Measurements from ENCODE around the gene SEC16A.

The SEC16A gene

DNA sequence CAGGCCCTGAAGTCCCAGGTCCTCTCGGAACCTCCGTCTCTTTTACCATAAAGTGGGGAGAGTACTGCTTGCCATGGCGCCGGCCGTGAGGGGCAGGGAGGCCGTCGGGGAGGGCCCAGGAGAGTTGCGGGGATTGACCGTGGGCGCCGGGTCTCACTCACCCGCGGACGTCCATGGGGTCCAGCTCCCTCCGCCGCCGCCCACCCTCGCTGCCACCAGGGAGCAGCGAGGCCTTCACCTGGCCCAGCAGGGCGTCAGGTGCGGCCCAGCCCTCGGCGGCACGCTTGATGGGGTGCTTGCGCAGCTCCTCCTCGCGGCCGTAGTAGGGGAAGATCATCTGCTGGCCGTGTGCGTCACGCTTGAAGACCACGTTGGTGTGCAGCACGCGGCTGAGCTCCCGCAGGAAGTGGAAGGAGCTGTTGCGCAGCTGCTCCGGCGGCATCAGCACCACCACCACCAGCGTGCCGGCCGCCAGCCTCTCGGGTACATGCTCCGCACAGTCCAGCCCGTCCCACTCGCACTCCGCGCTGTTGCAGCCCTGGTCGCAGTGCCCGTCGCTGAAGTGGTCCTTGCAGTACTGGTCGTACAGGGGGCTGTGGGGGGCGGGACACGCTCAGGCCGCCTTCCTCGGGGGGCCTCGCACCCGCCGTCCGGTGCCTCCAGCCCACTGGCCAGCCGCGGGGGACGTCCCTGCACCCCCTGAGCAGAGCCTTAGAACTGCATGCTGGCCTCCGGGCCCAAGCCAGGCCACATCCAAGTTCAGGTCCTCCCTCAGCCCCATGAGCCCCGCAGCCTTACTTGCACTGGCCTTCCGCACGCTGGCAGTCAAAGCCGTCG is 21.9 kb upstream of the SEC16A start:
- DNase-seq: no peak

DNA sequence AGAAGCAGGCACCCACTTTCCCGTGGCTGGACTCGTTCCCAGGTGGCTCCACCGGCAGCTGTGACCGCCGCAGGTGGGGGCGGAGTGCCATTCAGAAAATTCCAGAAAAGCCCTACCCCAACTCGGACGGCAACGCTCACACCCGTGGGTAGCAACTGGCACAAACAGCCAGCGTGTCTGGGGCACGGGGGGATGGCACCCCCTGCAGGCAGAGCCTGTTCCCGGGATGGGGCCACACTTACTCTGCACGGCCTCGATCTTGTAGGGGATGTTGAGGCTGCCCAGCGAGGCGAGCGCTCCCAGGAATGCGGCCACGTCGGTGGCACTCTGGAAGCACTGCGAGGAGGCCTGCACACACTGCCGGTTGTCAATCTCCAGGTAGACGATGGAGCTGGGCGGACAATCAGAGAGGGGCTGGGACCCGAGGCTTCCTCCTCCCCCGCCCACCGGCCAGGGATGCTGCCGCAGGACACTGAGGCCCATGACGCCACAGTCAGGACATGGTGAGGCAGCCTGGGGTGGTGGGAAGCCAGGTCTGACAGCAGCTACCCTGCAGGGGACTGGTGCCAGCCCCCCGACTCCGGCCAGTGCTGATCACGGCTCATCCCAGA is 20.2 kb upstream of the SEC16A start:
- no peak for DNase-seq

DNA sequence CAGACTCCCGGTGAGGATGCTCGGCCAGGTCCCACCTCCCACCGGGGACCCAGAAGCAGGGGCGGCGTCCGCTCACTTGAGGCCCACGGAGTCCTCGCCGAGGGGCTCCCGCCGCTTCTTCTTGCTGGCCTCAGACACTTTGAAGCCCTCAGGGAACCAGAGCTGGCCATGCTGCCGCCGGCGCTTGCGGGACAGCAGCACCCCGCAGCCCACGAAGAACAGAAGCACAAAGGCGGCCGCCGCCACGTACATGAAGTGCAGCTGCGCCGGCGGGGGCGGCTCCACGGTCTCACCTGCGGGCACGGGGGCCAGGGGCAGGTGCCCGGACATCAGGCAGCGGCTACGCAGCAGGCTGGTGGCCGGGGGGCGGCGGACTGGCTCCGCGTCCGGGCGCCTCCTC is 19.4 kb upstream of the SEC16A start:
- no peak for DNase-seq

DNA sequence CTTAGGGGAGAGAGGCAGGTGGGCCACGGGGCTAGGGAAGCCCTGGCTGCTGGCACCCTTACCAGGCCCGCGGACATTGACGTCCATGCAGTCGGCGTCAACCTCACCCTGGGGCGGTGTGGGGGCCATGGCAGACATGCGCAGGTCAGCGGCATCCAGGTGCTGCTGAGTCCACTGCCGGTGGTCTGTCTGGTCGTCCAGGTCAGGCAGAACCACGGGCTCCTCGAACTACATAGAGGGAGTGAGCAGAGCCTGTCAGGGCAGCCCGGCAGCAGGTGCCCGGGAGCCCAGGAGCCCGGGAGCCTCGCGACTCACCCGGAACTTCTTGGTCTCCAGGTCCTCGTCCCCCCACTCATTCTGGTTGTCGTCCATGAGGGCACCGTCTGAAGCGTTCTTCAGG is 18.8 kb upstream of the SEC16A start:
- DNase-seq: no peak

DNA sequence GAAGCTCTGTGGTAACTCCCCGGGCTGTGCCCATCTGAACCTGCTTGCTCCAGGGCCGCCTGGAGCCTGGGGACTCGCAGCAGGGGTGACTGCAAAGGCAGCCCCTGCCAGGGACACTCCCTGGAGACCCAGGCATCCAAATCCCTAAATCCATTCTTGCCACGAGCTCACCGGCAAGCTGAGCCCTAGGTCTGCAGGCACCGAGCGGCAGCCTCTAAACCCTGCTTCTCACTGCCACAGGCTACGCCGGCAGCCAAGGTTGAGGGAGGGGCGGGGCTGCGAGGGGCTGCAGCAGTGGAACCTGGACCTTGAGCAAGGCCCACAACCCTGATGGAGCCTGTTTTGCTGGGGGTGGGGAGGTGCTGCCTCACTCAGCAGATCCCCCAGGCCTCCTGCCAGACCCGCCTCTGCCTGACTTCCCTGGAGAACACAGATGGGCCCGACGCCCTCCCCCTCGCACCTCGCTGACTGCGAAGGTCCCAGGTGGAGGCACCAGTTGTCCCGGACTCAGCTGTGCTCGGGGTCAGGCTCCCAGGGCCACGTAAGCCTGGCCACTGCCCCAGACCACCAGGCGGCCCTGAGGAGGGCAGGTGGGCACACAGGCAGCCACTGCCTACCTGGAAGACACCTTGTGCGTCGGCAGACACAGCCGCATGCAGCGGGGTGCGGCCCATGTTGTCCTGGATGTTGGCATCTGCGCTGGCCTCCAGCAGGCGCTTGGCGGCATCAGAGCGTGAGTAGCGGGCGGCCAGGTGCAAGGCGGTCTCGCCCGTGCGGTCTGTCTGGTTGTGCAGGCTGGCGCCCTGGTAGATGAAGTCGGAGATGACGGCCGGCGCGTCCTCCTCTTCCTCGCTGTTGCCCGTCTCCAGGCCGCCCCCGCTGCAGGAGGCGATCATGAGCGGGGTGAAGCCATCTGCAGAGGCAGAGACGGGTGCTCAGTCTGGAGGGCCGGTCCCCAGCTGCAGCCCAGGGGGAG is 17.4 kb upstream of the SEC16A start:
- DNase-seq: no peak

DNA sequence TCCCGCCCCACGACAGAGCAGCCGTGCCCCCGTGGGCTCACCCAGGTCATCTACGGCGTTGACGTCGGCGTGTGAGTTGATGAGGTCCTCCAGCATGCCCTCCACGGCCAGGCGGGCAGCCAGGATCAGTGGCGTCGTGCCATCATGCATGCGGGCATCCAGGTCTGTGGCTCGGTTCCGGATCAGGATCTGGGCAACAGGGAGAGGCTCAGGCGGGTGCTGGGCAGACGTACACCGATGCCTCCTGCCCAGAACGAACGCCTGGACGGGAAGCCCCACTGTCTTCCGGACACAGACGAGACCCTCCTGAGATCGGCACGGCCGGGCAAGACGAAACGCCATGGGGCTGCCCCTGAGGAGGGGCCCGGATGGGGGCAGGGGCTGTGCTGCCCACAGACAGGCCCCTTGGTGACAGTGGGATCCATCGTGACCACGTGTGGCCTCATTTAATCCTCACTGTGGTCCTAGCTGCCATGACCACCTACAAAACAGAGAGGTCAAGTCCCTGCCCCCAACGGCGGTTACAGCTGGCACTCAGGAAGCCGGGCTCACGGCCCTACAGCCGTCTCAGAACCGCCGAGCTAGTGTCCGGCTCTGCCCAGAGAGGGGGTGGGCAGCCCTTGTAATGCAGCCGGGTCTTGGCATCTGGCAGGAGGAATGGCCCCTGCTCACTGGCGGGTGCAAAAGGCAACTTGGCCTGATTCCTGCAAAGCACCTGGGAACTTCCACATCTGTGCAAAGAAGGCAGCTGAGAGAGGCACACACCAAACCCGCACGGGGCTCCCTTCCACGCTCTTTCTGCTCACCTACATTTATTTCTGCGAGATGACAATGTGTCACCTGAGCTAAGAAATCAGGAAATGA is 16.5 kb upstream of the SEC16A start:
- no peak for DNase-seq

DNA sequence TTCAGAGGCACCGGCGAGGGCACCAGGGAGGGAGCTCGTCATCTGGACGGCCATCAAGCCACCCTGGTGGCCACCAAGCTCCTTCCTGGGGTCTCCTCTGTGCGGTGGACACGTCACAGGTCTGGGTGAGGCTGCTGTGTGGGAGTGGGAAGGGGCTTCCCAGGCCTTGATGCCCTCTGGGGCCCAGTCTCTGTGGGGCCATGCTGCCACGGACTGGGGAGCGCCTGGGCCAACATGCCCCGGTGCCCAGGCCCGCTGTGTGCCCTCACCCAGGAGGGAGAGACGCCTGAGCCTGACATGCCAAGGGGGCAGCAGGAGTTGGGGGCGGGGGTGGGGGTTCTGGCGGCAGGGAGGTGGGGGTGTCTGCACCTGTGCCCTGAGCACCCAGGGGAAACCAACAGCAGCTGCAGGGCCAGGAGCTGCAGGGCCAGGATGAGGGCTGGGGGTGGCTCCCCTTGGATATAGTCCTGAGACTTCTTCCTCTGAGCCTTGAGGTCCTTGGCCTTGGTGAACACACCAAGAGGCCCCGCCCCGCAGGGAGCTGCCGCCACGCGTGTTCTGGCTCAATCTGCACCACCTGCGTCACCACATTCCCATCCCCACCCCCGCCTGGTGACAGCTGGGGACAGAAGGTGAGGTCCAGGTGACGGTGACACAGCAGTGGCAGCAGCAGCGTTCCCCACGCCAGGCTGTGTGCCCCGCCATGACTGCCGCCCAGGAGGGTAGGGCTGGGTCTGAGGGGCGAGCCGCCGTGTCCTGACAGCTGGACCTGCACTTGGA is 15.3 kb upstream of the SEC16A start:
- no peak for DNase-seq

DNA sequence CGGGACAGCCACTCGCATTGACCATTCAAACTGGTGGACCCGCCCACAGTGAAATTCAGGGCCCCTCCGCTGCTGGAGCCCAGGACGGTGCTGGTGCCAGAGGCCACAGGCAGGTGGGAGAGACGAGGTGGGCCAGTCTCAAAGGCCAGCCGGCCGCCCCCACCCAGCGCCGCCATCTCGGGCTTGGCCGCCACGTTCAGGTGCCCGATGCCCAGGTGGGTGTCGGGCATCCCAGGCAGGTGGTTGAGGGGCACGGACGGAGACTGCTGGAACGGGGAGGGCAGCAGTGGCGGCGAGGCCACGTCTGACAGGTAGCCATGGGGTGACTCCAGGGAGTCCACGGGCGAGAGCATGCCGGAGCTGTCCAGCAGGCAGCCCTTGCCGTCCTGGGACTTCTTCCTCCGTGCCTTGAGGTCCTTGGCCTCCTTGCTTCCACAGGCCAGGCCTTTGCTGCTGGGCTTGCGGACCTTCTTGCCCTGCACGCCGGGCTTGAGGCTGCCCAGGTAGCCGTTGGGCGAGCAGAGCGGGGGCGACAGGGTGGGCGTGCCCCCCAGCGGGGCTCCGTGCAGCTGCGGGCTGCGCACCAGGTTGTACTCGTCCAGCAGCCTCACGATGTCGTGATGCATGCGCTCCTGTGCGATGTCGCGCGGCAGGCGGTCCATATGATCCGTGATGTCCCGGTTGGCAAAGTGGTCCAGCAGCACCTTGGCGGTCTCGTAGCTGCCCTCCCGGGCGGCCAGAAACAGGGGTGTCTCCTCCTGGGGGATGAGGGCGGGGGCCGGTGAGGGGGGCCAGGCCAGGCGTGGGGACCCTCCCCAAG is 14.2 kb upstream of the SEC16A start:
- no peak for DNase-seq

DNA sequence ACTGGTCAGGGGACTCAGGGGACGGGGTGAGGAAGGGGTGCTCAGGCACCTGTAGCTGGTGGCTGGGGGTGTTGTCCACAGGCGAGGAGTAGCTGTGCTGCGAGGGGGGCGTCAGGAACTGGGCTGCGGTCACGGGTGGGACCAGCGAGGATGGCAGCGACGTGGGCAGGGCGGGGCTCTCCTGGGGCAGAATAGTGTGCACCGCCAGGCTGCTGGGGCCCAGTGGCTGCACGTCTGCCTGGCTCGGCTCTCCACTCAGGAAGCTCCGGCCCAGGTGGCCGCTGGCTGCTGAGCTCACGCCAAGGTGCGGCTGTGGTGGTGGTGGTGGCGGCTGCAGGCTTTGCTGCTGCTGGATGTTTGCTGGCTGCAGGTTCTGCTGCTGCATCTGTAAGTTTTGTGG is 13.3 kb upstream of the SEC16A start:
- DNase-seq: no peak

DNA sequence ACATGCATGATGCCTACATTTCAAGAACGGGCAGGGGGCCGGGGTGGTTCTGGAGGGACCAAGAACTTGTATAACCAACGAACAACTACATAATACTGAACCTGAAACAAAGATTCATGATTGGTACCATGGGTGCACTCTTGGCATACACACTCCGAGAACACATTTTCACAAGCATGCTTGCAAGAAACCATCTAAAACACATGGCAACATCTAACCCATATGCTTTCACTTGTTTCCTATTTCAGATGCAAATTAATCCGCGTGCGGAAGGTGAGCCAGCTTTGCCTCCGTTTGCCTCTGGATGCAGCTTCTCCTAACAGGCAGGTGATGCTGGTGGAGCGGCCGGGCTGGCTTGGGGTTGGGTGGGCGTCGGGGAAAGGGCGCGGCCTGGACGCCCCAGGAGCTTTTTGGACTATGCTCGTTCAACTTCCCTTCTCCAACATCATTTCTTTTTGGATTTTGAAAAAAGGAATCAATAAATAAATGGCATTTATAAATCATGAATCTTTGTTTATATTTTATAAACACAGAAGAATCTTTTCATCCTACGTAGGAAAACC is 12.5 kb upstream of the SEC16A start:
- DNase-seq: no peak

DNA sequence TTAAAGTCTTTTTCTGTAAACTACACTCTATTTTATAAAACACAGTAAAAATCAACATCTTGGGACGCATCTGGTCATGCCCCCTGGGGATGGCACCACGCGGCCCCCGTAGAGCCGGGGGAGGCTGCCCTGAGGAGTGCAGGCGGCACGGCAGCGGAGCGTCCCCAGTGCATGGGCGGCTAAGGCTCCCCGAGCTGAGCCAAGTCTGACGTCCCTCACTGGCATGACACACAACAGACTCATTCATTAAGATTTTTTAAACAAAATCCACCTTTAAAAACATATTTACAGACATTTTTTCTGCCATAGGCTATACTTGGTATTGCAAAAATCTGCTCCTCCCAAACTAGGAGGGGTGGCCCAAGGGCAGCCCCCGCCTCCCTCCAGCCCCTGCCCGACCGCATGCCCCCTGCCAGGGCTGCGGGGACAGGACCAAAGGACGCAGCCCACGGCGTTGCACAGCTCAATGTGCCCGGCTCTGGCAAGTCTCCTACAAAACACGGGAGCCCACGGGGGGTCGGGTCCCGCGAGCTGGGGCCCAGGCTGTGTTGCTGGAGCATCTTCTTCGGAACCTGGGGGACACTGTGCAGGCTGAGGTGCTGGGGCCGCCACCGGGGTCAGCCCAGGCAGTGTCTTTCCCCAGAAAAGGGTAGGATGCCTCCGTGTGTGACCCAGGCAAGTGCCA is 11.8 kb upstream of the SEC16A start:
- no peak for DNase-seq

DNA sequence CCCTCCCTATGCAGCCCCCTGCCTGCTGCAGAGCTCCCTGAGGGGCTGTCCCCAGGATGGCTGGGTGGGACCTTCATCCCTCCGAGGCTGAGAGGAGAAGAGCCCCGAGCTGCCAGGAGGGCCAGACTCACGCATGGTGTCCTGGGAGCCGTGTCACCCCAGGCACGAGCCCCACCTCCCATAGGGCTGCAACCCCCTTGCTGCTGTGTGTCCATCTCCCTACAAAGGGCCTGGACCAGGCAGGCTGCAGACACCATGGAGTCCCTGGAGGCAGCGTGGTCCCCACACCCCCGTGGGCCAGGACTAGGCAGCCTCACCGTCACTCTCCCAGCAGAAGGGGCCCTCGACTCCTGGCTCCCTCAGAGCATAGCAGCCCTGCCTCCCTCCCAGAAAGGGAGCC is 11.2 kb upstream of the SEC16A start:
- no peak for DNase-seq

DNA sequence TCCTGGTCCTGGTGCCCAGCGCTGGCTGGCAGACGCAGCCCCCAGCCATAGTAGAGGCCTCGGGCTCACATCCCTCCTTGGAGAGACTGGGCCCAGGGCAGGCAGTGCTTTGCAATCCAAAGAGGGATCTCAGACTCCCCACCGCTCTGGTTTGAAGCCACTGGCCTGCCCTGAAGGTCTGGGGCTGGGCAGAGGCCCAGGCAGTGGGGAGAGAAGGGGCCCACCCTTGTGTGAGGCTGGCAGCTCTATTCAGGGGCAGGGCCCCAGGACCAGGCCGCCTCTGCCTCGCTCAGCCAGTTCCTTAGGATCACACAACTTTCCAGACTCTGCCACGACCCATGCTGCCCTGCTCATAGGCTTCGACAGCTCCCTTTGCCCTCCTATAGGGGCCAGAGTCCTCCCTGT is 10.7 kb upstream of the SEC16A start:
- DNase-seq: no peak

DNA sequence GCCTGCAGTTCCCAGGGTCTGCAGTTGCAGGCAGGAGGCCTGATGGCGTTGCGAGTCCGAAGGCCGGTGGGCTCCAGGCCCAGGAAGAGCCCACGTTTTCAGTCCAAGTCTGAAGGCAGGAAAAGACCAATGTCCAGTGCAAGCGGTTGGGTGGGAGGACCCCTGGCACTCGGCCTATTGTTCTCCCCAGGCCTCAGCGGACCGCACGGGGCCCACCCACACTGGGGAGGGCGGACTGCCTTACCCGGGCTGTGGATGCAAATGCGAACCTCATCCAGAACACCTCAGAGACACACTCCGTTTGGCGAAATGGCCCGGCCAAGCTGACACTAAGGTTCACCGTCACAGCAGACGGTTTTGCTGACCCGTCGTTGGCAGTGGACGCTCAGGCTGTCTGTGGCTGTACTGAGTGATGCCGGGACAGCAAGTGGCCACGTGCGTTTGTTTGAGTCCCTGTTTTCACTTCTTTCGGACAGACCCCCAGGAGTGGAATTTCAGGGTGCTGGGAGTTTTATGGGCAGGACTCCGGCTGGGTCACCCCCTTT is 10.2 kb upstream of the SEC16A start:
- DNase-seq: no peak

DNA sequence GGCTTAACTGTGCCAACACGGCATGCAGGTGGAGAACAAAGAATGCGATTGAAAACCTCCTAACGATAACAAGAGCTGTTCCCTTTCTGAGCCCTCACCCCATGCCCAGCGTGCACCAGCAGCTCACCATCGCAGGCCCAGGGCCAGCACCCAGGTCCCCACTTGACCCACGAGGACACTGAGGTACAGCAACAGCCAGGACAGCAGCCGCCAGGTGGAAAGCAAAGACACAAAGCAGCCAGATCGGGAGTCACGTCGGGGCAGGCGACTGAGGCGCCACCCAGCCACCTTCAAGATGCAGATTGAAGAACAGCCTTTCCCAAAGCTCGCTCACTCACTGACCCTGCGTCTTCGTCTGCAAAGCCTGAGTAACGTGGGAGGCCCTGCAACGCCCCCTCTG is 6.9 kb upstream of the SEC16A start:
- no peak for DNase-seq

DNA sequence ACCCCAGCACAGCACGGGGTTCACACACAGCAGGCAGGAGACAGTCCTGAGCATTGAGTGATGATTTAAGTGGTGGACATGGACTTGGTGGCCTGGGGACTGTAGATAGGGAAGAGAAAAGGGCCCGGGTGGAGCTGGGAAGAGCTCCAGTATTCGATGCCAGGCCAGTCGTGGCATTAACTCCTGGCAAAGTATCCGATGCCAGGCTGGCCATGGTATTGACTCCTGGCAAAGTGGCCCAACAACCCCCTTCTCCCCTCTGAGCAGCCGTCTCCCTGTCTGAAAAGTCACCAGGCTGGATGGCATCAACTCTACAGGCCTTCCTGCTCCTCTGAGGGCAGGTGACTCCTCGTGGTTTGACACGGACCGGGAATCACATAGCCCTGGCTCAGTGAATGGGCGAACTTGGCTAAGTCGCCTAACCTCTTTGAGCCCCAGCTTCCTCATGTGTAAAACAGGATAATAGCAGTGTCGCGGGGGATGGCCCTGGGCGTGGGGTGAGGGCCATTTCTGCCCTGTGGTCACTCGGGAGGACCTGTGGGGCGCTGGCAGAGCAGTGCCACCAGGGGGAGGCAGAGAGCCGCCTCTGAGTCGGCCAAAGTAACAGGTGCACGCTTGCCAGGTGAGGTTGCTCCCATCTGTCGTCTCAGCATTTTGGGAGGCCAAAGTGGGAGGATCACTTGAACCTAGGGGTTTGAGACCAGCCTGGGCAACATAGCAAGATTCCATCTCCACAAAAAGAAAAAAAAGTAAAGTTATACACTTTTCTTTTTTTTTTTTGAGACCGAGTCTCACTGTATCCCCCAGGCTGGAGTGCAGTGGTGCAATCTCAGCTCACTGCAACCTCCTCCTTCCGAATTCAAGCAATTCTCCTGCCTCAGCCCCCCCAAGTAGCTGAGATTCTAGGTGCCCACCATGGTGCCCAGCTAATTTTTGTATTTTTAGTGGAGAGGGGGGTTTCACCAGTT is 5.7 kb upstream of the SEC16A start:
- DNase-seq: peak; percentile 18

DNA sequence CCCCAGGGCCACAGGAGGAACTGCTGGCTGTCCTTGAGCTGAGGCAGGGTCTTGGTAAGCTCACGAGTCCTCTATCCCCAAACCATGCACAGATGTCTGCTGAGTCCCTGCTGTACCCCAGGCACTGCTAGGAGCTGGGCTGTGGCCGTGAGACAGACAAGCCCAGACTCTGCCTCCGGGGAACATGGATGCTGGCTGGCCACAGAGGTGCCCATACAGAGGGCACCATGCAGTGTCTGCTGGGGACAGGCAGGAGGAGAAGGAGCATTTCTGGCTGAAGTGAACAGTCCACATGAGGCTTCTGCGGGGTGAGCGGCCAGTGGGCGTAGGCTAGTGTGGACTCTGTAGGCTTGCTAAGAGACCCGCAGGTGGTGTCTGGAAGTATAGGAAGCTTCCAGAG is 4.8 kb upstream of the SEC16A start:
- no peak for DNase-seq
